ENCODE data around the gene HEPH.
"Not testable (repeated sequence)": the region's sequence is repeated elsewhere in the genome, so short reads cannot be mapped to it uniquely, and the experiment has no call there.

The HEPH gene, protein sequence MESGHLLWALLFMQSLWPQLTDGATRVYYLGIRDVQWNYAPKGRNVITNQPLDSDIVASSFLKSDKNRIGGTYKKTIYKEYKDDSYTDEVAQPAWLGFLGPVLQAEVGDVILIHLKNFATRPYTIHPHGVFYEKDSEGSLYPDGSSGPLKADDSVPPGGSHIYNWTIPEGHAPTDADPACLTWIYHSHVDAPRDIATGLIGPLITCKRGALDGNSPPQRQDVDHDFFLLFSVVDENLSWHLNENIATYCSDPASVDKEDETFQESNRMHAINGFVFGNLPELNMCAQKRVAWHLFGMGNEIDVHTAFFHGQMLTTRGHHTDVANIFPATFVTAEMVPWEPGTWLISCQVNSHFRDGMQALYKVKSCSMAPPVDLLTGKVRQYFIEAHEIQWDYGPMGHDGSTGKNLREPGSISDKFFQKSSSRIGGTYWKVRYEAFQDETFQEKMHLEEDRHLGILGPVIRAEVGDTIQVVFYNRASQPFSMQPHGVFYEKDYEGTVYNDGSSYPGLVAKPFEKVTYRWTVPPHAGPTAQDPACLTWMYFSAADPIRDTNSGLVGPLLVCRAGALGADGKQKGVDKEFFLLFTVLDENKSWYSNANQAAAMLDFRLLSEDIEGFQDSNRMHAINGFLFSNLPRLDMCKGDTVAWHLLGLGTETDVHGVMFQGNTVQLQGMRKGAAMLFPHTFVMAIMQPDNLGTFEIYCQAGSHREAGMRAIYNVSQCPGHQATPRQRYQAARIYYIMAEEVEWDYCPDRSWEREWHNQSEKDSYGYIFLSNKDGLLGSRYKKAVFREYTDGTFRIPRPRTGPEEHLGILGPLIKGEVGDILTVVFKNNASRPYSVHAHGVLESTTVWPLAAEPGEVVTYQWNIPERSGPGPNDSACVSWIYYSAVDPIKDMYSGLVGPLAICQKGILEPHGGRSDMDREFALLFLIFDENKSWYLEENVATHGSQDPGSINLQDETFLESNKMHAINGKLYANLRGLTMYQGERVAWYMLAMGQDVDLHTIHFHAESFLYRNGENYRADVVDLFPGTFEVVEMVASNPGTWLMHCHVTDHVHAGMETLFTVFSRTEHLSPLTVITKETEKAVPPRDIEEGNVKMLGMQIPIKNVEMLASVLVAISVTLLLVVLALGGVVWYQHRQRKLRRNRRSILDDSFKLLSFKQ

DNA sequence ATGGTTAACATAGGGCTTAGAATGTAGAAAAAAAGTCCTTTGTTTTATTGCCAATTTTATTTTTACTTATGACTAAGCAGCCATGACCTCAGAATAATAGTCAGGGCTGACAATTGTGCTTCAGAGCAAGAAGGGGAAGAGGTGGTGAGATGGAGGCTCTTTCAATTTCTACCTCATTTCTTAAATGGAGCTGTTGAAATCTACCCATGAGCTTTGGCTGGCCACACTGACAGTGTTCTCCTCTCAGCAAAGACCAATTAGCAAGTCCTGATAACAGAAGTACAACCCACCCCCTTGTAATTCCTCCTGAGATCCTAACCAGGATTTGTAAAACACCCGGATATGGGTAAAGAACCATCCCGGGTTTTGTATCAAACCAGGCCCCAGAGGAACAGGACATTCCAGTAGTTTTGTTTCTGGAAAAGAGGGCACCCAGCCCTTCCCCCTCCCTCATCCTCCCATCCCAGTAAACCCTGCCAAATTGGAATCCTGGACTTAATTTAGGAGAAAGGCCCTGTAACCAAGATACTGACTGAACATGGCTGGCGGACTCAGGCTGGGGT is at the start of gene HEPH:
TSS of gene HEPH (plus strand) at position 399 of the 563 bp plus-strand sequence. CDS start 6,324 bp downstream, outside the sequence.
- no peak for DNase-seq (ENCODE audit: low read depth)

DNA sequence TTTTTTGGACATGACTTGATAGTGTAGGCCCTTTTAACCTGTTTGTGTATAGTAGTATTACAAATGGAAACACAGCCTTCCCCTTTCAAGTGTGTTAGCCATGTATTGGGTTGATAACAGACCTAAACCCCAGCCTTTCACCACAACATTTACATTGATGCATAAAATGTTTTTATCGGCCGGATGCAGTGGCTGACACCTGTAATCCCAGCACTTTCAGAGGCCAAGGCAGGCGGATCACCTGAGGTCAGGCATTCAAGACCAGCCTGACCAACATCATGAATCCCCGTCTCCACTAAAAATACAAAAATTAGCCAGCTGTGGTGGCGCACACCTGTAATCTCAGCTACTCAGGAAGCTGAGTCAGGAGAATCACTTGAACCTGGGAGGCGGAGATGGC is 45.3 kb upstream of the HEPH start:
- not testable (repeated sequence) for DNase-seq (ENCODE audit: low read depth)

DNA sequence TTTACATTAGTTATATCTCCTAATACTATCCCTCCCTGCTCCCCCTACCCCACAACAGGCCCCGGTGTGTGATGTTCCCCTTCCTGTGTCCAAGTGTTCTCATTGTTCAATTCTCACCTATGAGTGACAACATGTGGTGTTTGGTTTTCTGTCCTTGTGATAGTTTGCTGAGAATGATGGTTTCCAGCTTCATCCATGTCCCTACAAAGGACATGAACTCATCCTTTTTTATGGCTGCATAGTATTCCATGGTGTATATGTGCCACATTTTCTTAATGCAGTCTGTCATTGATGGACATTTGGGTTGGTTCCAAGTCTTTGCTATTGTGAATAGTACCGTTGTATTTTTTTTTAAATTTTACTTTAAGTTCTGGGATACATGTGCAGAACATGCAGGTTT is 42.7 kb upstream of the HEPH start:
- DNase-seq (ENCODE audit: low read depth): not testable (repeated sequence)

DNA sequence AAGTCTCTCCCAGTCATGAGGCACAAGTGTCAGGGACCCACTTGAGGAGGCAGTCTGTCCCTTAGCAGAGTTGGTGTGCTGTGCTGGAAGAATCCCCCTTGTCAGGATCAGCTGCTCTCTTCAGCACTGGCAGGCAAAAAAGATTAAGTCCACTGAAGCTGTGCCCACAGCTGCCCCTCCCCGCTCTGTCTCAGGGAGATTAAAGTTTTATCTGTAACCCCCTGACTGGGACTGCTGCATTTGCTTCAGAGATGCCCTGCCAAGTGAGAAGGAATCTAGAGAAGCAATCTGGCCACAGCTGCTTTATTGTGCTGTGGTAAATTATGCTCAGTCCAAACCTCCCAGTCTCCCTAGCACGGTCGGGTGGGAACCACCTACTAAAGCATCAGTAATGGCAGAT is 37.4 kb upstream of the HEPH start:
- no peak for DNase-seq (ENCODE audit: low read depth)

DNA sequence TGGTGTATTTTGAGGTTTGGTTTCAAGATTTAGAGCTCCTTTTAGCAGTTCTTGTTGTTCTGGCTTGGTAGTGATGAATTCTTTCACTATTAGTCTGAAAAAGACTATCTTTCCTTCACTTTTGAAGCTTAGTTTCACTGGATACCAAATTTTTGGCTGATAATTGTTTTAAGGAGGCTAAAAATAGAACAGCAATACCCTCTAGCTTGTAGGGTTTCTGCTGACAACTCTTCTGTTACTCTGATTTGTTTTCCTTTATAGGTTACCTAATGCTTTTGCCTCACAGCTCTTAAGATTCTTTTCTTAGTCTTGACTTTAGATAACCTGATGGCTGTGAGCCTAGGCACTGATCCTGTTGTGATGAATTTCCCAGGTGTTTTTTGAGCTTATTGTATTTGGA is 33.6 kb upstream of the HEPH start:
- DNase-seq (ENCODE audit: low read depth): no peak

- not testable (repeated sequence) for DNase-seq (ENCODE audit: low read depth)
Observed at GRCh38 chrX:66135284-66135683, 28.8 kb upstream of the HEPH start.

- DNase-seq (ENCODE audit: low read depth): no peak
Observed at GRCh38 chrX:66142351-66142750, 21.7 kb upstream of the HEPH start.

GRCh38 chrX:66144258-66144657 is 19.8 kb upstream of the HEPH start:
- DNase-seq (ENCODE audit: low read depth): no peak

DNA sequence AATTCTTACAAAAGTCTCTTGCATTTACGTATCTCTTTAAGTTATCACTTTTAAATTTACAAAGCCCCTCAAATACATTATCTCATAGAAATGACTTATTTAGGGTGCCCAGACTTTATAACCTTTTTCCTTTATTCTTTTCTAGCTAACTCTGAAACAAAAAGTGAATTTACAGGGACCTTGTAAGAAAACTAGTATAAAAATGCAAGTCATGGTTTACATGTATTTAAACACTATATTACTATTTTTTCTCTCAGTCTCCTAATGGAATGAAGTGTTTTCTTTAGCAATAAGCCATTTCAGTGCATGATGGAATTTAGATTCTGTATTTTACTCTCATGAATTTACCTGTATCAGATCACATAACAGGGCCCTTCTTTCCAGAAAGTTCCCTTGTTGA is 14.5 kb upstream of the HEPH start:
- no peak for DNase-seq (ENCODE audit: low read depth)

GRCh38 chrX:66150163-66150562 is 13.9 kb upstream of the HEPH start:
- DNase-seq (ENCODE audit: low read depth): no peak

DNA sequence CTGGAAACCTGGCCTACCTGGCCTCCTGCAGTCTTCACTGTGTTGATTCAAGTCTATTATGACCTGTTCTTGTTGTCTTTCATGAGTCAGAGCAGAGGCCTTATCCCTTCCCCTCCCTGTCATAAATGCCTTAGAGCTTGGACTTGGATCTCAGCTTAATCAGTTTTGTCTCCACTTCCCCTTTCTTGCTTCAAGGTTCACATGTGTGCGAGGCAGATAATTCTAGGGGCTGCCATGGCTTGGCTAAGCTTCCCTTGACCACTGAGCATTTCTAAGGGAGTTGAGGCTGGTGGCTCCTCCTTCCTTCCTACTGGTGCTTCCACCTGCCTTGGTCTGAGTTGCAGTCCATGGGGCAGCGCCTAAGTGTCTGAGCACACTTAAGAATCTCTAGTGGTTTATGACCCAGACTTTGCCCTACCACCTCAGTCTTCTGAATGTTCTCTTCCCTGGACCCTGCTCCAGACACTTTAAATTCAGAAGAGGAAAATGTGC is 1.7 kb upstream of the HEPH start:
- no peak for DNase-seq (ENCODE audit: low read depth)

- DNase-seq (ENCODE audit: low read depth): no peak
Observed at GRCh38 chrX:66163447-66163846, 600 bp upstream of the HEPH start.

- DNase-seq (ENCODE audit: low read depth): no peak
Observed at GRCh38 chrX:66164470-66164869, 423 bp downstream of the HEPH start.

GRCh38 chrX:66164931-66165330 is 884 bp downstream of the HEPH start:
- DNase-seq (ENCODE audit: low read depth): no peak

DNA sequence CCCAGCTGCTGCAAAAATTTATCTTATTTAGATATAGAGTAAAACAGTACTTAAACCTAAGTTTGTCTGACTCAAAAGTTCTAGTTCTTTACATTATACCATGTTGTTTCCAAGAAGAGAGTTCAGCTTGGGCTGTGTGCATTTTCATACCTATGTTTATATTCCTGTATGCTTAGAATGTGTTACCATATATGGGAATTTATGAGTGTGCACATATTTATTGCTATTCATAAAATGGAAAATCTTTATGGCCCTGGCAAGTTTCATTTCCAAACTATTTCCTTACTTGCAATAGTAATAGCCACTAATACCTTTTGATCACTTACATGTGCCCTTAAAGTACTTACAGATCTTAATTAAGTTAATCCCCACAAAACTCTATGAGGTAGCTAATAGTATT is 2.6 kb downstream of the HEPH start:
- no peak for DNase-seq (ENCODE audit: low read depth)

- DNase-seq (ENCODE audit: low read depth): no peak
Observed at GRCh38 chrX:66167431-66167830, 3.4 kb downstream of the HEPH start.

DNA sequence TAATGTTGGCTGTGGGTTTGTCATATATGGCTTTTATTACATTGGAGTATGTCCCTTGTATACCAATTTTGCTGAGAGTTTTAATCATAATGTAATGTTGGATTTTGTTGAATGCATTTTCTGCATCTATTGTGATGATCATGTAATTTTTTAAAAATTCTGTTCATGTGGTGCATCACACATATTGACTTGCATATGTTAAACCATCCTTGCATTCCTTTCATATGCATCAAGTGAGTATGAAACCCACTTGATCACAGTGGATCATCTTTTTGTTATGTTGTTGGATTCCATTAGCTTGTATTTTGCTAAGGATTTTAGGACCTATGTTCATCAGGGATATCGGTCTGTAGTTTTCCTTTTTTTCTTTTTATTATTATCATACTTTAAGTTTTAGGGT is 12.1 kb downstream of the HEPH start:
- DNase-seq (ENCODE audit: low read depth): no peak

- DNase-seq (ENCODE audit: low read depth): no peak
Observed at GRCh38 chrX:66191563-66191962, 27.5 kb downstream of the HEPH start.

GRCh38 chrX:66193821-66194220 is 29.8 kb downstream of the HEPH start:
- no peak for DNase-seq (ENCODE audit: low read depth)

- no peak for DNase-seq (ENCODE audit: low read depth)
Observed at GRCh38 chrX:66200050-66200664, 36.1 kb downstream of the HEPH start.

All from iris pigment epithelial cell (primary cell).